Endothelial cell of umbilical vein (primary cell): ENCODE results near the gene SLC26A11. TPM values are rescaled to one million over a fixed set of nuclear protein-coding genes. Genes with fewer than 3 reads are reported as not detected.
A peak's percentile ranks its signal among the peaks of the same experiment; 100 is the strongest.

Source experiments
- BruUV-seq: library from RNA; stranded (reverse); fragments of 400-500 nt; replicated peaks from 2 replicates; lab custom pipeline; 2021; lab: Mats Ljungman, UMichigan
- CTCF ChIA-PET: fragments of 300-600, 350-600 bp; sonication (Branson Sonifier 250); formaldehyde crosslinking; loops from one replicate; lab custom pipeline; 2021; ENCODE audit warnings: antibody characterized with exemption, inconsistent platforms; lab: Charles Lee
- POLR2A ChIA-PET: fragments of 300-600, 350-600 bp; sonication (Branson Sonifier 250); formaldehyde crosslinking; loops from one replicate; lab custom pipeline; 2021; ENCODE audit warnings: antibody characterized with exemption, inconsistent platforms; lab: Charles Lee
- DNase-seq: peaks from one replicate; pipeline ENCODE4 v3.0.0-alpha.2; 2011; ENCODE audit warnings: low read depth, low spot score
- FAIRE-seq: peaks from 2 replicates; lab custom pipeline; 2011; peaks lifted over from hg19 to GRCh38; lab: Jason Lieb, UNC
- H2AFZ ChIP-seq: 2 replicates; pipeline ENCODE4 v1.6.0; 2012; ENCODE audit warnings: low read depth, low read length, control low read depth, inconsistent platforms
- H3K27ac ChIP-seq: 2 replicates; pipeline ENCODE4 v1.5.1; 2011; ENCODE audit warnings: low read depth, mild to moderate bottlenecking, control low read depth, low read length, moderate library complexity; ENCODE audit not compliant: insufficient read depth
- H3K27me3 ChIP-seq, 2 experiments: 2 replicates each; pipeline versions ENCODE4 v1.6.0 to v1.6.1; 2011; ENCODE audit warnings: low read length in 2 of 2, mixed read lengths in 1 of 2; ENCODE audit not compliant: control insufficient read depth in 2 of 2, insufficient read depth in 2 of 2
- H3K36me3 ChIP-seq, 2 experiments: 2 replicates in 1 of 2; 3 replicates in 1 of 2; pipeline ENCODE4 v1.5.1; 2011; ENCODE audit warnings: low read length in 2 of 2, mild to moderate bottlenecking in 1 of 2, moderate library complexity in 1 of 2; ENCODE audit not compliant: control insufficient read depth in 2 of 2, insufficient read depth in 2 of 2; ENCODE audit errors: extremely low read depth in 1 of 2
- H3K4me1 ChIP-seq: 3 replicates; pipeline ENCODE4 v1.5.1; 2011; ENCODE audit warnings: mild to moderate bottlenecking, low read length; ENCODE audit not compliant: control insufficient read depth, insufficient read depth; ENCODE audit errors: extremely low read depth
- H3K4me2 ChIP-seq: 2 replicates; pipeline ENCODE4 v1.6.1; 2011; ENCODE audit warnings: low read length, control low read depth, mixed read lengths; ENCODE audit not compliant: insufficient read depth
- H3K4me3 ChIP-seq, 3 experiments: fragments of 200-600 bp in 1 of 3; sonication (generic), shearing (Covaris generic) in 1 of 3; replicated peaks in 1 of 3; 2 replicates each; pipeline ENCODE4 v1.5.1; 2011 to 2016; ENCODE audit warnings: control low read depth in 3 of 3, low read length in 3 of 3, mild to moderate bottlenecking in 2 of 3, inconsistent platforms in 1 of 3, low read depth in 1 of 3, moderate library complexity in 1 of 3; ENCODE audit not compliant: insufficient read depth in 1 of 3
- H3K79me2 ChIP-seq: 2 replicates; pipeline ENCODE4 v1.6.0; 2012; ENCODE audit warnings: low read length, inconsistent platforms; ENCODE audit not compliant: control insufficient read depth, insufficient read depth
- H3K9ac ChIP-seq: replicated peaks from 2 replicates; pipeline ENCODE3; 2011; ENCODE audit warnings: low read length, control low read depth; ENCODE audit not compliant: insufficient read depth; ENCODE audit errors: extremely low read depth
- H3K9me1 ChIP-seq: replicated peaks from 3 replicates; pipeline ENCODE4 v1.6.0; 2011; ENCODE audit warnings: mild to moderate bottlenecking, low read length; ENCODE audit not compliant: control insufficient read depth, insufficient read depth; ENCODE audit errors: extremely low read depth
- H3K9me3 ChIP-seq: replicated peaks from 2 replicates; pipeline ENCODE4 v1.5.1; 2012; ENCODE audit warnings: low read length, inconsistent platforms; ENCODE audit not compliant: control insufficient read depth, insufficient read depth
- H4K20me1 ChIP-seq: replicated peaks from 2 replicates; pipeline ENCODE3; 2011; ENCODE audit warnings: mild to moderate bottlenecking, low read length; ENCODE audit not compliant: control insufficient read depth, insufficient read depth; ENCODE audit errors: extremely low read depth
- FOS ChIP-seq: IDR thresholded peaks from 2 replicates; pipeline ENCODE4 v1.6.1; 2011; ENCODE audit warnings: mild to moderate bottlenecking, low read length, moderate library complexity, borderline replicate concordance; ENCODE audit not compliant: insufficient read depth
- JUN ChIP-seq: IDR thresholded peaks from 2 replicates; pipeline ENCODE4 v1.6.1; 2011; ENCODE audit warnings: borderline replicate concordance, low read depth; ENCODE audit not compliant: insufficient read length, insufficient read depth
- MAX ChIP-seq: IDR thresholded peaks from 2 replicates; pipeline ENCODE4 v1.6.1; 2011; ENCODE audit not compliant: insufficient read depth, insufficient read length
- MYC ChIP-seq: IDR thresholded peaks from one replicate; pipeline ENCODE4 v1.6.1; 2011; ENCODE audit warnings: mild to moderate bottlenecking, low read depth, low read length
- POLR2AphosphoS5 ChIP-seq: IDR thresholded peaks from 2 replicates; pipeline ENCODE4 v1.6.1; 2012; ENCODE audit warnings: low read depth, mild to moderate bottlenecking, control low read depth, low read length, moderate library complexity; ENCODE audit not compliant: insufficient read depth
- dilution Hi-C: fragments of 300-500 bp; cut with MboI; formaldehyde crosslinking; loops from one replicate; pipeline ENCODE4 v1.15.0; 2019; ENCODE audit warnings: low sequenced_read_pairs; ENCODE audit not compliant: extremely low pct_ligation_motif_present
- intact Hi-C: fragments of 100-400 bp; cut with micrococcal nuclease; formaldehyde crosslinking; loops from one replicate; pipeline ENCODE4 v1.10.0; 2022
- polyA plus RNA-seq, 4 experiments: library from polyadenylated mRNA; depleted of rRNA in 3 of 4; stranded (reverse) in 3 of 4; unstranded in 1 of 4; fragments of >200 nt; gene quantifications; 2 replicates each; pipeline versions ENCODE4 v1.2.1 to v1.2.3, GENCODE V29; 2011 to 2012; ENCODE audit warnings: missing spikeins in 1 of 4
- total RNA-seq: library from RNA; stranded (reverse); gene quantifications from 2 replicates; pipeline ENCODE4 v1.2.3, GENCODE V29; 2021
- TF ChIP-seq, protein P1 (sequence below), 2 donors: IDR thresholded peaks; 1 replicate in 1 of 2; 2 replicates in 1 of 2; pipeline ENCODE4 v1.5.1; 2011; ENCODE audit warnings: low read length in 2 of 2, mild to moderate bottlenecking in 2 of 2, moderate library complexity in 2 of 2, control low read depth in 1 of 2, inconsistent platforms in 1 of 2, low read depth in 1 of 2; ENCODE audit not compliant: insufficient read depth in 1 of 2; ENCODE audit errors: extremely low read depth in 1 of 2

SLC26A11 gene
- total and polyA plus RNA-seq, 2 donors (not counting 3 experiments of a cell fraction or from before 2014, with no cell fraction given) = 25.2 to 33.0 TPM

GRCh38 chr17:80191865-80192661 lies 28.2 kb upstream of the SLC26A11 start:
- Histone ChIP-seq H3K27me3 (peaks cover 0 to 5% of the 10 kb centered on the region in 2 experiments), H3K4me2 (no peak overlapping the region), H3K79me2 (no peaks in the 10 kb centered on the region), H3K9ac (no peak overlapping the region), H3K27ac (no peak overlapping the region), H4K20me1 (no peaks in the 10 kb centered on the region), H3K4me1 (no peaks in the 10 kb centered on the region), H3K36me3 (no peaks in the 10 kb centered on the region), H3K9me3 (no peaks in the 10 kb centered on the region), H3K9me1 (no peaks in the 10 kb centered on the region), H3K4me3 (no peak overlapping the region), H2AFZ (peak overlapping the region; percentile 10)
- no peak for FAIRE-seq
- BruUV-seq = no TSS peak
- intact Hi-C loops = no loop called here
- ChIA-PET POLR2A (no interaction called here), CTCF (interaction anchor here (1.0 to 1.5 kb wide), 4 partner anchors 11 to 99 kb away, joined by 3 to 5 read pairs (median 4); no protein-coding TSS in a partner anchor)
- TF ChIP-seq, protein P1, sequence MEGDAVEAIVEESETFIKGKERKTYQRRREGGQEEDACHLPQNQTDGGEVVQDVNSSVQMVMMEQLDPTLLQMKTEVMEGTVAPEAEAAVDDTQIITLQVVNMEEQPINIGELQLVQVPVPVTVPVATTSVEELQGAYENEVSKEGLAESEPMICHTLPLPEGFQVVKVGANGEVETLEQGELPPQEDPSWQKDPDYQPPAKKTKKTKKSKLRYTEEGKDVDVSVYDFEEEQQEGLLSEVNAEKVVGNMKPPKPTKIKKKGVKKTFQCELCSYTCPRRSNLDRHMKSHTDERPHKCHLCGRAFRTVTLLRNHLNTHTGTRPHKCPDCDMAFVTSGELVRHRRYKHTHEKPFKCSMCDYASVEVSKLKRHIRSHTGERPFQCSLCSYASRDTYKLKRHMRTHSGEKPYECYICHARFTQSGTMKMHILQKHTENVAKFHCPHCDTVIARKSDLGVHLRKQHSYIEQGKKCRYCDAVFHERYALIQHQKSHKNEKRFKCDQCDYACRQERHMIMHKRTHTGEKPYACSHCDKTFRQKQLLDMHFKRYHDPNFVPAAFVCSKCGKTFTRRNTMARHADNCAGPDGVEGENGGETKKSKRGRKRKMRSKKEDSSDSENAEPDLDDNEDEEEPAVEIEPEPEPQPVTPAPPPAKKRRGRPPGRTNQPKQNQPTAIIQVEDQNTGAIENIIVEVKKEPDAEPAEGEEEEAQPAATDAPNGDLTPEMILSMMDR (IDR thresholded peaks at IDR 0.05; ENCODE audit: extremely low read depth in 1 of 2, insufficient read depth in 1 of 2, low read depth in 1 of 2, low read length in 2 of 2) = no peak
- no peak for TF ChIP-seq FOS
- no peak for TF ChIP-seq JUN
- TF ChIP-seq MAX = no peak
- no peak for TF ChIP-seq MYC
- TF ChIP-seq POLR2AphosphoS5 = no peak
- dilution Hi-C loops = no loop called here
- DNase-seq = peak; percentile 8
